Measurements from ENCODE around the gene DNAH1.

Gene DNAH1

DNA sequence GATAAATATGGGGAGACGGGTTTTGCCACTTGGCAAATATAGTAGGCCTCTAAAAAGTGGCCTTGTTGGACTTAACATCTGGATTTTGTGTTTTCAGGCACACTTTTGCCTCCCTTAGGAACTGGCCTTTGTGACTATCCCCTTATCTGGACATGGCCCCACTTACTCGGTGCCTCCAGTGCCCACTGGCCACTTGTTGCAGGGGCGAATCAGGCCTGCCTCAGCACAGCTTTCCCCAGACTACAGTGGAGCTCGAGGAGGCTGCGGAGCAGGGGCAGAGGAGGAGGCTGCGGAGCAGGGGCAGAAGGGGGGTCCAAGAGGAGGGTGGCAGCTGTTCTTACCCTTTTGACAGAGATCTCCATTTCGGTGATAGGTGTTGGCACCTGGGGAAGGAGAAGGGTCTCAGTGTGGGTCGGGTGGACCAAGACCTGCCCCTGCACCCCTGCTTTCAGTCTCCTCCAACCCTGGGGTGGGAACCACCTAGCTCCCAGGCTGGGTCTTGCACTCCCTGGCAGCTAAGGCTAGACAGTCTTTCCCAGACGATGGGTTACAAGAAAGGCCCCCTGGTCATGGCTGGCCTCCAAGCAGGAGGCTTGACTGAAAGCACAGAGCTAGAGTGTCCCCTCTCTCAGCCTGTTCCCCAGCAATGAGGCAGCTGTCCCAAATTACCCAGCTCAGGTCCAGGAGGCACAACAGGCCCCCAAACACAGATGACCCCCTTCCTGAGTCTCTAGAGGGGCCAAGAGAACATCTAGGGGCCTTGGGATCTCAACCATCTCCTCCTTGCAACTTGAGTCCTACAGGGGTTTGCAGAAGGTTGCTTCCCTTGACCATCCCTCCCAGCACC is 122.7 kb downstream of the DNAH1 start:
- no peak overlapping the region for H3K9ac ChIP-seq (ENCODE audit: low read depth in 1 of 2, low read length in 2 of 2)
- peaks cover 2 to 6% of the 10 kb centered on the region in 2 donors for H3K4me1 ChIP-seq (ENCODE audit: control insufficient read depth in 2 of 2, insufficient read depth in 2 of 2, low read length in 2 of 2)

DNA sequence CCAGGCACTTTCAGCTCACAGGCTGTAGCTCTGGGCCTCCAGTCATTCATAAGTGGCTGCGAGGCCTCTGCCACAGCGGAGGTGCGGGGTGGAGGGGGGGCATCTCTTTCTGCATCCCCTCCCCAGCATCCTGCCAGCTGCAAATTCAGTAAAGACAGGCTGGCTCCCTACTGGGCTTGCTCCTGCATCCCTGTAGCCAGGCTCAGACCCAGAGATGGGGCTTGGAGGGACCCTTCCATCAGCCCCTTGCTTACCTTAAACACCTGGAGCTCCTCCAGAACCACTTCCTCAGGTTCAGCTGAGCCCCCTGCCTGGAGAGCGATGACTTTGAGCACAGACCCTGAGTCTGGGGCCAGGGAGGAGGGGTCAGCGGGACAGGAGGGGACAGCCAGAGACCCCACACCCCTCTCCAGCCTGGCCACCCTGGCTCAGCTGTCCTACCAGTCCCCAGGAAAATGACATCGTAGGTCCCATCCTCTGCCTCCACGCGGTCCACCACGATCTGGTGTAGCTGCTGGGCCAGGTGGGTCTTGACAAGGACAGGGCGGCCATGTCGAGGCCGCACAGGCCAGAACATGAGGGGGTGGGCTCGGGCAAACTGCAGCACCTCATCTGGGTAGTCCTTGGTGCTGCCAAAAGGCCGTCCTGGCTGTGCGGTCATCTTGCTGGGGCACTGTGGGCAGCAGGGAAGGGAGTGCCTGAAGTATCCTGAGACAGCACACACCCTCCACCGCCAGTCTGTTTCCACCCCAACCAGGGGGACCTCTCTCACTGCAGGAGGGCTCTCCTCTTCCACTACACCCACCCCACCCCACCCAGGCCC is 123.5 kb downstream of the DNAH1 start:
- Histone ChIP-seq H3K9ac (ENCODE audit: low read depth in 1 of 2, low read length in 2 of 2) (no peak overlapping the region), H3K27ac (ENCODE audit: low read depth in 2 of 2, low read length in 2 of 2) (no peak overlapping the region), H3K4me1 (ENCODE audit: control insufficient read depth in 2 of 2, insufficient read depth in 2 of 2, low read length in 2 of 2) (peaks cover 0 to 6% of the 10 kb centered on the region in 2 donors), H3K27me3 (ENCODE audit: control insufficient read depth in 2 of 2, insufficient read depth in 2 of 2, low read length in 2 of 2) (no peaks in the 10 kb centered on the region), H3K9me3 (ENCODE audit: control insufficient read depth in 2 of 2, low read length in 2 of 2) (no peaks in the 10 kb centered on the region), H3K36me3 (ENCODE audit: control insufficient read depth in 2 of 2, insufficient read depth in 2 of 2, low read length in 2 of 2) (no peaks in the 10 kb centered on the region), H3K4me3 (ENCODE audit: low read length in 2 of 2) (no peak overlapping the region)

More for the DNA sequence above, 122.7 kb downstream of the DNAH1 start:
- Histone ChIP-seq H3K27ac (ENCODE audit: low read depth in 2 of 2, low read length in 2 of 2) (no peak overlapping the region), H3K4me3 (ENCODE audit: low read length in 2 of 2) (no peak overlapping the region), H3K9me3 (ENCODE audit: control insufficient read depth in 2 of 2, low read length in 2 of 2) (no peaks in the 10 kb centered on the region), H3K27me3 (ENCODE audit: control insufficient read depth in 2 of 2, insufficient read depth in 2 of 2, low read length in 2 of 2) (no peaks in the 10 kb centered on the region), H3K36me3 (ENCODE audit: control insufficient read depth in 2 of 2, insufficient read depth in 2 of 2, low read length in 2 of 2) (no peaks in the 10 kb centered on the region)

DNA sequence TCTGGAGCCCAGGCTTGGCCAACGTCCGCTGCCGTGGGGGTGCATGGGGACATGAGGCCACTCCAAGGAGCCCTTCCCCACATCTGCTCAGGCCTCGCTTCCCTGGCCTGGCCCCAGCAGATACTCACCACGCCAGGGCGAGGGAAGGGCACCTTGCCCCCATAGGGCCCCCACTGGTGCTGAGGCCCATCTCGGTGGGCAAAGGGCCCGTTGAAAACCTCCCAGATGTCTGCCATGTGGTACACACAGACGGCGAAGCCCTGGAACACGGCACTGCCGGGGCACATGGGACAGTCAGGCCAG is 124.1 kb downstream of the DNAH1 start:
- Histone ChIP-seq H3K27ac (ENCODE audit: low read depth in 2 of 2, low read length in 2 of 2) (no peak overlapping the region), H3K4me3 (ENCODE audit: low read length in 2 of 2) (no peak overlapping the region), H3K4me1 (ENCODE audit: control insufficient read depth in 2 of 2, insufficient read depth in 2 of 2, low read length in 2 of 2) (peaks cover 2 to 8% of the 10 kb centered on the region in 2 donors), H3K9me3 (ENCODE audit: control insufficient read depth in 2 of 2, low read length in 2 of 2) (no peaks in the 10 kb centered on the region), H3K36me3 (ENCODE audit: control insufficient read depth in 2 of 2, insufficient read depth in 2 of 2, low read length in 2 of 2) (no peaks in the 10 kb centered on the region), H3K9ac (ENCODE audit: low read depth in 1 of 2, low read length in 2 of 2) (no peak overlapping the region), H3K27me3 (ENCODE audit: control insufficient read depth in 2 of 2, insufficient read depth in 2 of 2, low read length in 2 of 2) (no peaks in the 10 kb centered on the region)

DNA sequence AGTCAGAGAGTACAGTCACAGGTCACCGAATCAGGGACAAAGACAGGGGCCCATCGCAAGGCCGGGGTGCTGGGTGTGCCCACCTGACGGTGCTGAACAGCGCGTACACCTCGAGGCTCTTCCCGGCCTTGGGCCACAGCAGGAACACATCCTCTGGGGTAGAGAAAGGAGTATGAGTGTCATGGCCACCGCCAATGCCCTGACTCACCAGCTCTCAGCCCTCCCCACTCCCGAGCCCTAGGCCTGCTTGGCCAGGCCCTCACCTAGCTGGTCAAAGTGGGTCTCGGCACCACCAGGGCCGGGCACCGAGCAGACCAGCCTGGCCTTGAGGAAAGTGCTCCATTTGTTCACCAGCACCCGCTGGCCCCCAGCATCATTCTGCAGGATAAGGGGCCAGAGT is 124.6 kb downstream of the DNAH1 start:
- no peaks in the 10 kb centered on the region for H3K9me3 ChIP-seq (ENCODE audit: control insufficient read depth in 2 of 2, low read length in 2 of 2)
- no peaks in the 10 kb centered on the region for H3K27me3 ChIP-seq (ENCODE audit: control insufficient read depth in 2 of 2, insufficient read depth in 2 of 2, low read length in 2 of 2)
- no peak overlapping the region for H3K9ac ChIP-seq (ENCODE audit: low read depth in 1 of 2, low read length in 2 of 2)
- peaks cover 4 to 8% of the 10 kb centered on the region in 2 donors for H3K4me1 ChIP-seq (ENCODE audit: control insufficient read depth in 2 of 2, insufficient read depth in 2 of 2, low read length in 2 of 2)
- H3K36me3 ChIP-seq (ENCODE audit: control insufficient read depth in 2 of 2, insufficient read depth in 2 of 2, low read length in 2 of 2): no peaks in the 10 kb centered on the region
- no peak overlapping the region for H3K4me3 ChIP-seq (ENCODE audit: low read length in 2 of 2)
- no peak overlapping the region for H3K27ac ChIP-seq (ENCODE audit: low read depth in 2 of 2, low read length in 2 of 2)

DNA sequence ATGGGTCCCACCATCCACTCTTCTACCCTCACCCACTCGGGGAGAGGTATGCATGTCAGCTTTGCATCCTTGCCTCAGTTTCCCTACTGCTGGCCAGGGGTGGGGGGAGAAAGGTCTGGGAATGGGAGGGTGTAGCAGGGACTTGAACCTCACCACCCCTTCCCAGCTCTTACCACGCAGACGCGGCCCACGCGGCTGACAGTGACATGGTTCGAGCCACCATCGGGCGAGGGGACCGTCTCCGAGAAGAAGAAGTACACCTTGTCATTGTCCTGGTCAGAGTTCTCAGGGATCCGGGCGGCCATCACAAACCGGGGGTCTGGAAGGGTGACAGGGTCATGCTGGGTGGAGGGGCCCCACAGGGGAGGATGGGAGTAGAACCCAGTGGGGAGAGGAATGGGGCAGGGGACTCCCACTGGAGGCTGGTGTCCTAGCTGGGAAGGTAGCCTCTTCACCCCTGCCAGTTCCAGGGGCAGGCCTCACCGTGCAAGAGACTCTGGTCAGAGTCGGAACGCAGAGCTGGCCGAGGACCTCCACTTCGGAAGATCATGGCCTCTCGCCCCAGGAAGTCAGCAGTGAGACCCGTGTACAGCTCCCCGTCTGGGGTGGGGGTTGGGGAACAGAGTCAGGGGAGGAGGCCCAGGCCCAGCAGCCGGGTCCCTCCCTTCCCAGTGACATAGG is 125.1 kb downstream of the DNAH1 start:
- no peaks in the 10 kb centered on the region for H3K9me3 ChIP-seq (ENCODE audit: control insufficient read depth in 2 of 2, low read length in 2 of 2)
- H3K9ac ChIP-seq (ENCODE audit: low read depth in 1 of 2, low read length in 2 of 2): no peak overlapping the region
- H3K27me3 ChIP-seq (ENCODE audit: control insufficient read depth in 2 of 2, insufficient read depth in 2 of 2, low read length in 2 of 2): no peaks in the 10 kb centered on the region
- H3K27ac ChIP-seq (ENCODE audit: low read depth in 2 of 2, low read length in 2 of 2): no peak overlapping the region
- H3K4me1 ChIP-seq (ENCODE audit: control insufficient read depth in 2 of 2, insufficient read depth in 2 of 2, low read length in 2 of 2): peaks cover 4 to 8% of the 10 kb centered on the region in 2 donors
- no peak overlapping the region for H3K4me3 ChIP-seq (ENCODE audit: low read length in 2 of 2)
- no peaks in the 10 kb centered on the region for H3K36me3 ChIP-seq (ENCODE audit: control insufficient read depth in 2 of 2, insufficient read depth in 2 of 2, low read length in 2 of 2)

DNA sequence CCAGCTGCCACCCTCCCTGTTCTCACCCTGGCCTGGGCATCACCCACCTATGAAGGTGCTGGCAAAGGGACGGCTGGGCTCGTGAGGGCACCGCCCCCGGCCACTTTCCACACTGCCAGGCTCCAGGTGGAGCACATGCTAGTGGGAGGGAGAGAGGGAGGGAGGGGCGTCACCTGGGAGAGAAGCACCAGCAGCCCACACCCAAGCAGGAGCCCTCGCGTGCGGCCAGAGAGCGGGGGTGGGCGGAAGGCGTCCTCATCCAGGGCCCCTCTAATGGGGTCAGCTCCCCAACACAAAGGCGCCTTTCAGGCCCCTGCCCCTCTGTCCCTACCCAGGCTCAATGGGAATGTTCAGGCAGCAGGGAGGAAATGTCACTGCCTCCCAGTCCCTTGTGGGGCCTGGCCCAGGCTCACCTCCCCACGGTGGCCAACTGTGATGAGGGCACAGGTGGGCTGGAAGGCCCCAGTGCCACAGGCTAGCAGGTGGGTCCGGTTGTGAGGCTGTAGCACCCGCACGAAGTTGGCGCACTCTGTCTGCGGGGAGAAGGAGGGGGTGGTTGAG is 125.7 kb downstream of the DNAH1 start:
- Histone ChIP-seq H3K9ac (ENCODE audit: low read depth in 1 of 2, low read length in 2 of 2) (no peak overlapping the region), H3K4me3 (ENCODE audit: low read length in 2 of 2) (no peak overlapping the region), H3K4me1 (ENCODE audit: control insufficient read depth in 2 of 2, insufficient read depth in 2 of 2, low read length in 2 of 2) (peaks cover 4 to 8% of the 10 kb centered on the region in 2 donors), H3K9me3 (ENCODE audit: control insufficient read depth in 2 of 2, low read length in 2 of 2) (no peaks in the 10 kb centered on the region), H3K36me3 (ENCODE audit: control insufficient read depth in 2 of 2, insufficient read depth in 2 of 2, low read length in 2 of 2) (no peaks in the 10 kb centered on the region), H3K27ac (ENCODE audit: low read depth in 2 of 2, low read length in 2 of 2) (no peak overlapping the region), H3K27me3 (ENCODE audit: control insufficient read depth in 2 of 2, insufficient read depth in 2 of 2, low read length in 2 of 2) (no peaks in the 10 kb centered on the region)

DNA sequence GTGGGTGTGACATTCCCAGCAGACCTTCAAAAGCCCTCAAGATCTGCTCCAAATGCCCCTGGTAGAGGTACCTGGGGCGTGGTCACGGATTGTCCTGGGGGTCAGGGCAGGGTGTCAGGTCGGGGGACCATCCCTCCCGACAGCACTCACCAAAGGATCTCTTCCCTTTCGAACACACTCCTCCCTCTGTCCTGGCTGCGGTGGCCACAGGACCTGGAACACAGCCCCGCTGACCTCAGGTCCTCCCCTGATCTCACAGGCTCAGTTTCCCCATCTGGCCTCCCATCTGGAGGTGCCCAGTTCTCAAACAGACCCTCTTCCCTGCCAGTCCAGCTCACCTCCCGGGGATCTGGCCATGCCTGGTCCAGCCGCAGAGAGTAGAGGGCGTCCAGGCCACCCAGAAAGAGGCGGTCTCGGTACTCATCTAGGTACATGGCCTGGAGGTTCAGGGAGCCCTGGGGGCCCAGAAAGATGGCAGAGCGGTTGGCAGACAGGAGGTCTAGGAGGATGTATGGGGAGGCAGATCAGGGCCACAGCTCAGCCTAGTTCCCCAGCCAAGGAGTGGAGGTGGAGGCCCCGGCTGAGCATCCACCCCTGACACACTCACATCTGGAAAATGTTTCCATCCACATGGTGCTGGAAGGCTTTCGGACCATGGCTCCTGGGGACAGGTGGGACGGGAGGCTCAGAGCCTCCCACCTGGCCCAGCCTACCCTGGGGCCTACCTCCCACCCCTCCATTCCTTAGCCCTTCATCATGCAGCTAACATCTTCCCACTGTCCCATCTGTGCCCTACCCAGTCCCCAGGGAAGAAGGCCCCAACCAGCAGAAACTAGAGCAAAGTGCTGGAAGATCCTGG is 126.5 kb downstream of the DNAH1 start:
- Histone ChIP-seq H3K4me1 (ENCODE audit: control insufficient read depth in 2 of 2, insufficient read depth in 2 of 2, low read length in 2 of 2) (peaks cover 4 to 7% of the 10 kb centered on the region in 2 donors), H3K27ac (ENCODE audit: low read depth in 2 of 2, low read length in 2 of 2) (no peak overlapping the region), H3K27me3 (ENCODE audit: control insufficient read depth in 2 of 2, insufficient read depth in 2 of 2, low read length in 2 of 2) (no peaks in the 10 kb centered on the region), H3K36me3 (ENCODE audit: control insufficient read depth in 2 of 2, insufficient read depth in 2 of 2, low read length in 2 of 2) (no peaks in the 10 kb centered on the region), H3K9me3 (ENCODE audit: control insufficient read depth in 2 of 2, low read length in 2 of 2) (no peaks in the 10 kb centered on the region), H3K9ac (ENCODE audit: low read depth in 1 of 2, low read length in 2 of 2) (no peak overlapping the region), H3K4me3 (ENCODE audit: low read length in 2 of 2) (no peak overlapping the region)

DNA sequence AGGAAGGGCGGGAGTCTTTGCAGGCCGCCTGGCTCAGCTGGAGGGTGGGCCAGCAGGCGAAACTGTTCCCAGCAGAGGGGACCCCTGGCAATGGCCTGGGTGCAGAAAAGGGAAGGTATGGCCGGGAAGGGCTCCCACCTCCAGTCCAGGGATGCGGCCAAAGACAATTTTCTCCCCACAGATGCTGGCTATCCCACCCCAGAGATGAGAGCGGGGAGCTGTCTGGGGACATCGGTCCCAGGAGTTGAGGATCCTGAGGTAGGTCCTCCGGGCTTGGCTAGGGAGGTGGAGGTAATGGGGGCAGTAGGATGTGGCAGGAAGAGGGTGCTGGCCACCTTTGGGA is 127.1 kb downstream of the DNAH1 start:
- H3K27me3 ChIP-seq (ENCODE audit: control insufficient read depth in 2 of 2, insufficient read depth in 2 of 2, low read length in 2 of 2): no peaks in the 10 kb centered on the region
- H3K9me3 ChIP-seq (ENCODE audit: control insufficient read depth in 2 of 2, low read length in 2 of 2): no peaks in the 10 kb centered on the region
- no peak overlapping the region for H3K4me3 ChIP-seq (ENCODE audit: low read length in 2 of 2)
- H3K36me3 ChIP-seq (ENCODE audit: control insufficient read depth in 2 of 2, insufficient read depth in 2 of 2, low read length in 2 of 2): no peaks in the 10 kb centered on the region
- H3K4me1 ChIP-seq (ENCODE audit: control insufficient read depth in 2 of 2, insufficient read depth in 2 of 2, low read length in 2 of 2): peaks cover 2 to 4% of the 10 kb centered on the region in 2 donors
- no peak overlapping the region for H3K9ac ChIP-seq (ENCODE audit: low read depth in 1 of 2, low read length in 2 of 2)
- no peak overlapping the region for H3K27ac ChIP-seq (ENCODE audit: low read depth in 2 of 2, low read length in 2 of 2)

DNA sequence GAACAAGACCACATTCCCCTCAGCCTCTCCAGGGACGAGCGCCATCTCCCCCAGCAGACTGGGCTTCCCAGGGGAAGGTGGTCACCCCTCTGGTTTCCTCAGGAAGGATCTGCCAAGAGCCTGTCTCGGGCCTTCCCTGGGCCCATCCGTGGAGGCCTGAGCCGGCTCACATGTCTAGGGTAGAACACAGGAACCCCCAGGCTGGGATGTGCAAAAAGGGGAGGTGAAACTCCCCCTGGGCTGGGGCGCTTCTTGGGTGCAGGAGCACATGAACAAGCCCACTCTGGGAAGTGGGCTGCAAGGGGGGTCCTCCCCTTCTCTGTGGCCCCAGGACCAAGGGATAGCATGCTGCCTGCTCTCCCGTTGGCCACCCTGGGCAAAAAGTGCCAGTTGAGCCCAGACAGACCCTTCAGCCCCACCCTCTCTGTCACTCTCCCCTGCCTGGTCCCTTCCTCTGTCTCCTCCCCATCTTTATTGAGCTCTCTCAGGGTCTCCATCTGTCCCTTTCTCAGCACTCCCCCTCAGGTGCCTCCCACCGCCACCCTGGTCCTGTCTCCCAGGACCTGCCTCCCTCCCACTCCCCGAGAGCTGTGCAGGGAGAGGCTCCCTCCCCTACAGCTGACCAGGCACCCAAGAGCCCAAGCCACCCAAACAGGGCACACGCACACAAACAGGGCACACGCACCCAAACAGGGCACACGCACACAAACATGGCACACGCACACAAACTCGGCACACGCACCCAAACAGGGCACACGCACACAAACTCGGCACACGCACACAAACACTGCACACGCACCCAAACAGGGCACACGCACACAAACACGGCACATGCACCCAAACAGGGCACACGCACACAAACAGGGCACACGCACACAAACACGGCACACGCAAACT is 127.9 kb downstream of the DNAH1 start:
- no peaks in the 10 kb centered on the region for H3K27me3 ChIP-seq (ENCODE audit: control insufficient read depth in 2 of 2, insufficient read depth in 2 of 2, low read length in 2 of 2)
- peak overlapping the region in 1 of 2 donors; percentile 7 for H3K4me3 ChIP-seq (ENCODE audit: low read length in 2 of 2)
- no peak overlapping the region for H3K27ac ChIP-seq (ENCODE audit: low read depth in 2 of 2, low read length in 2 of 2)
- H3K4me1 ChIP-seq (ENCODE audit: control insufficient read depth in 2 of 2, insufficient read depth in 2 of 2, low read length in 2 of 2): peaks cover 2 to 4% of the 10 kb centered on the region in 2 donors
- no peak overlapping the region for H3K9ac ChIP-seq (ENCODE audit: low read depth in 1 of 2, low read length in 2 of 2)
- no peaks in the 10 kb centered on the region for H3K36me3 ChIP-seq (ENCODE audit: control insufficient read depth in 2 of 2, insufficient read depth in 2 of 2, low read length in 2 of 2)
- no peaks in the 10 kb centered on the region for H3K9me3 ChIP-seq (ENCODE audit: control insufficient read depth in 2 of 2, low read length in 2 of 2)

All from mucosa of rectum (tissue), 2 donors.